HuH-7 (cell line): ENCODE results near the gene SFRP5.

Experiments
- DNase-seq: peaks from one replicate; pipeline ENCODE4 v3.0.0; 2011; ENCODE audit warnings: low spot score

SFRP5 gene

DNA sequence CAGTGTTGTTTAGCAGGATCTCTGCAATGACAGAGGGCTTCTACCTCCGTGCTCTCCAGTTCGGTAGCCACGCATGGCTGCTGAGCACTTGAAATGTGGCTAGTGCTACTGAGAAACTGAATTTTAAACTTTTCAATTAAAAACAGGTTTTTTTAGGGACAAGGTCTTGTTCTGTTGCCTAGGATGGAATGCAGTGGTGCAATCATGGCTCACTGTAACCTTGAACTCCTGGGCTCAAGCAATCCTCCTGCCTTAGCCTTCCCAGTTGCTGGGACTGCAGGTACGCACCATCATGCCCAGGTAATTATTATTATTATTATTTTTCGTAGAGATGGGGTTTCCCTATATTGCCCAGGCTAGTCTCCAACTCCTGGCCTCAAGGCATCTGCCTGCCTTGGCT lies 13.4 kb upstream of the SFRP5 start:
- no peak for DNase-seq

DNA sequence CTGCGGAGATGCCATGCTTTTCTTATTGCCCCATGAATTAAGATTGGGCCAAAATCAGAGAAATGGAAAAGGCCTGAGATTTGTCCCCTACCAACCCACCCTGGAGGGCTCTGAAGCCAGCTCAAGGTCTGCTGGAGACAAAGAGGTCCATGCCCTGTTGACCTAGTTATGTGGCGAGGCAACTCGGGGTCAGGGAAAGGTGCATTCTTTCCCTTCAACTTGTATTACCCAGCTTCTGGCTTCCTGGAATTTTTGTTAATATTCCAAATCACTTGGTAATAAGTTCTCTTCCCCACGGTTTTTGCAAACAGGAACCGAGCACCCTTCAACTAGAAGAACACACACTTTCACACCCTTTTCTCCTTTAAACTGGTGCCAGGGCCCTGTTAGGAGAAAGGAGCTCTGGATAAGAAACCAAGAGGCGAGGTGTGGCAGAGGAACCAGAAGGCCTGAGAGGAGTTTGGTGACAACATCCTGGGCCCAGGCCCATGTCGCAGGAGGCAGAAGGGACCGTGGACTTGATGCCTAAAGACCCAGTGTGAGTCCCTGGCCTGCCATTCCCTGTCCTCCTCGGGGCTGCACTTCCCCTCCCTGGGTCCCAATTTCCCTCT lies 12.5 kb upstream of the SFRP5 start:
- DNase-seq, result no peak

DNA sequence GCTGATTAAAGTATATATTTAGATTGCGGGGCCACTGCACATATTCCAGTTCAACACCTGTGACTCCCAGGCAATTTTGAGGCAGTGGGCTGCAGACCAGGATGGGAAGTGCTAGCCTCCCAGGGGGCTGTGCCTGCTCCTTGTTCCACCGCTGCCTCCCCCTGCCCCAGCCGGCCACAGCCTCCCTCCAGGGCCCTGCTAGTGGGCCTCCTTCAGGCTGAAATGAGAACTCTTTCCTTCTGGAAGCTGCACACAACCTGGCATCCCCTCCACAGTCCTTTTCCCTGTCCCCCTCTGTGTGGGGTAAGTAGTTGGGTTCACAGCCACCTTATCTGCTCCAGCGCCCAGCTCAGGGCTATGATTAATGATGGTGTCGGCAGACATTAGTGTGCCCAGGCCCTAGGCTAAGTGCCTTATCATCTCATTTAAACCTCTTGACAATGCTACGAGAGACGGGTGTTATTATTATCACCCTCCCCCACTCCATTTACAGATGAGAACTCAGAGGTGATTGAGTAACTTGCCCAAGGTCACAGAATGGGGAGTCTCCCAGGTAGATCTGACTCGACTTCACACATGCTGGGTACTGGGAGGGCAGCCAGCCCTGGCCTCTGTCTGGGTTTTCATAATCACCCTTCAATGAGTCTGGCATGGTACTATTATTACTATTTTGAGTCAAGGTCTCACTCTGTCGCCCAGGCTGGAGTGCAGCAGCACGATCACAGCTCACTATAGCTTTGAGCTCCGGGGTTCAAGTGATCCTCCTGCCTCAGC lies 10.8 kb upstream of the SFRP5 start:
- DNase-seq, result no peak

DNA sequence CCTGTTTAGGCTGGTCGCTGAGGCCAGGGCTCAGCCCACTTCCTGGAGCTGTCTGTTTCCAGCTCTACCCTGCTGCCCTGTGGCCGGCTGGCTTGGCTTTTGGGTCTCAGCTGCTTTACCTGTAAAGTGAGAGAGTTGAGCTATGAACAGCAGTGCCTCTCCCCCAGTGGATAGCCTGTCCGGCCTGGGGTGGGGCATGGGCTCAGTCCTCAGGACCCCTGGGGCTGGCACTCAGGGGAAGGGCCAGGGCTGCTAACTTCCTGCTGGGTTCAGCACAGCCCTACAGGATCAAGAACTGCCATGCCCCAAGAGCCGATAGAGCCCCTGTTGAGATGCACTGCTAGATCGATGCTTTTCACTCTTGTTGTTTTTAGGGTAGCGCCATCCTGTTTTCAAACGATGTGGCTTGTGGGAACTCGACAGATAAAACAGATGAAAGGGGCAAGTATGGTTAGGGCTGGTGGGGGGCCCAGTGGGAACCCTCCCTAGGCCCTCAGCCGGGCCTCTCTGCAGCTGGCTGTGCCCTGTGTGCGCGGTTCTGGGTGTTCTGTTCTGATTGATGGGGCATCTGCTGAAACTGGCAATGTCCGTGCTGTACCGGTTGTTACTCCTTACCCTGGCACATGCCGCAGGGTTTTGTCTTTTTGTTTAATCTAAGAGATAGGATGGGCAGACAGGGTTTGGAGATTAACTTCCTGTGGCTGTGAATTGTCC lies 10.0 kb upstream of the SFRP5 start:
- no peak for DNase-seq

DNA sequence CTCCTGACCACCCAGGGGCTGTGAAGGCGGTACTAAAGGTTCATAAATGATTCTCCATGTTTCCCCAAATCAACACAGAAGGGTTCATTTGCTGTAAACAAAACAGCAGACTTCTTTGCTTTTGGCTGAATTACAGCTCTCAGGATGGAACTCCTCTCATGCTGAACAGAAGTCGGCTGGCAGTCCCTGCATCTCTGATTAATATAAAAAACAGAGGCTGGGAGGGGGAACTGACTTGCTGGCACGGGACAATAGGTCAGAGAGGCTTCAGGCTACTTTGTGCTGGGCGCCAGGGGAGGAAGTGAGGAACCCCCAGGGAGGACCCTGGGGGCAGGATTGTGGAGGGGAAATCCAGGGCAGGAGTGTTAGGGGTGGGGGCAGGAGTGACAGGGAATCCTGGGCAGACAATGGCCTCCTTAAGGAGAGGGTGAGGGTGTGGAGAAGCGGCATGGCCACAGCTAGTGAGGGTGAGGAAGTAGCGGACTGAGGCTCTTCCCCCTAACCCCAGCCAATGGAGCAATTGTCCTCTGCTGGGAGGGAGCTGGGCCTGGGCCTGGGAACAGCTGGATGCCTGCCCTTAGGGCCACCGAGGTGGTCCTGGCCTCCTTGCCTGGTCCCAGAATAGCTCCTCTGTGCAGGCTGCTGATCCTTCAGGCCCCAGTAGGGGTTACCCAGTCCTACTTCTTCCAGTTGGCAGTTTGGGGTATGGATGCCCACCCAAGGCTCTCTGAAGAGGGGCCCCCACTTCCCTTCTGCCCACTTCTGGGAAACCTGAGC lies 9.2 kb upstream of the SFRP5 start:
- DNase-seq, result no peak

DNA sequence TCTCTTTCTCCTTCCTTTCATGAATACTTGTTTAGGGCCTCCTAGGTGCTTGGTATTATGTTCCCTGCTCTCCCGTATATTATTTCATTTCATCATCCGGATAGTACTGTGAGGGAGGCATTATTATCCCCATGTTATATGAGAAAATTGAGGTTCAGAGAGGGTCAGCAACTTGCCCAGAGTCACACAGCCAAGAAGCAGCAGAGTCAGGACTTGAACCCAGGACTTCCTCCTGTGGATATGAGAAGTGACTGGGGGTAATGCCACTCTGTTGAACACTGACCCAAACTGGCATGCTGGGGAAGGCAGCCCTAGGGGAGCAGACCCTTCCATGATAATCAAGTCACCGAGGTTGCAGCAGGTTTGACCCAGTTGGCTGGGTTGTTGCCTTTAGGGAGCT lies 8.2 kb upstream of the SFRP5 start:
- no peak for DNase-seq

DNA sequence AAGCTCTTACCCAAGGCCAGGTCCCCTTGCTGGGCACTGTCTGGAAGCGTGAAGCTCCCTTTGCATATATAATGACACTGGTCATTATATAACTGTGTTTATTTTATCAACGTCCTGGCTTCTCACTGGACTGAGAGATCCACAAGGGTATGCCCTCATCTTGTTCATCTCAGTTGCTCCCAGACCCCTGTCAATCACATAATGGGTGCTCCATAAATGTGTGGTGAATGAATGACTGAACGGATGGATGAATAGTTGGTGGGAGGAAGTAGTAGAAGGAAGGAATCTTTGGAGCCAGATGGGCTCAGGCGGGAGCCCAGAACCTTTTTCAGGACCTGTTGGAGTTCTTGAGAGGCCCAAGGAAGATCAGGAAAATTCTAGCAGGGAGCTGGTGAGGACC lies 7.7 kb upstream of the SFRP5 start:
- no peak for DNase-seq

DNA sequence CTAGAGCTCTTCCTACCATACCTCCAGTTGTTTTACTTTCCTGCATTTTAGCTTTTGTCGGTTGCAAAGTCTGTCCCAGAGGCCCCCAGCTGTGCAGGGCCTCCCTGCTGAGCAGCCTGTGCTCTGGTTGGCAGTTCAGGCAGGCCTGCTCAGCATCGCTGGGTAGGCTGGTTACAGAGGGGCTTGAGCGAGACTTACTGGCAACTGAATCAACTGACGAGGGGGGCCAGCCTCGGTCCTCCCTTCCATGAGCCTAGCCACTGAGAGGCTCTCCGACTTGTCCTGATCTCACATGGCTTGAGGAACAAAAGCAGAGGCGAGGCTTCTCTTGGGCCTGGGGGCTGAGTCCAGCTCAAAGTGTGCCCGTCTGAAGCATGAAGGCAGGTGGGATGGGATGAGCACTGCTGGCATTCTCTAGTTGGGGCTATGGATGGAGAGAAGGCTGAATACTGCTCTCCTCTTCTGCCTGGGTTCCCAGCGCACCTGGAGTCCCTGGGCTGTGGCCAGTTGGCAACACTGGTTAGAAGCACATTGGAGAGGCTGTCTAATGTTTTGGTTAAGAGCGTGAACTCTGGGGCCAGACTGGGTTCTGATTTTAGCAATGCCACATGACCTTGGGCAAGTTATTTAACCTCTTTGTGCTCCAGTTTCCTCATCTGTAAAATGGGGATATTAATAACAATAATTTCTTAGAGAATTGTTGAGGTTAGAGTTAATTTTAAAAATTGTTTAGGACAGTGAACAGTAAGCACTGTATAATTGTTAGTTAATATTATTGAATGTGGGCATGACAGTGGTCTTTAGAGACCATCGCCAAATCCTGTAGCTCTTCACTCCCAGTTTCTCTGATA lies 6.9 kb upstream of the SFRP5 start:
- DNase-seq, result no peak

DNA sequence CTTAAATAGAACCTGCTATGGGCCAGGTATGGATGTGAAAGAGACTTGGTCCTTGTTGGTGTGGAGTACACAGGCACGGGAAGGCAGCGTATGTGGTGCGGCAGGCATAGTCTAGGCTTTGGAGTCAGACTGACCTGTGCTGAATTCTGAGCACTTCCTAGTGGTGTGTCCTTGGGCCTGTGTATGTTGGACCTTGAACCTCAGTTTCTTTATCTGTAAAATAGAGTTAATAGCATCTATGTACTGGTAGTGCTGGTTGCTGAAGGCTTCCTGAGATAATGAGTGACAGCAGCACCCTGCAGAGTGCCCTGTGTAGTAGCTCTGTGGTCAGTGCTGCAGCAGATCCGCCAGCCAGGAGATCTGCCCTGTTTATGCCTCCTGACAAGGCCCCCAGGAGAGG lies 5.3 kb upstream of the SFRP5 start:
- no peak for DNase-seq

DNA sequence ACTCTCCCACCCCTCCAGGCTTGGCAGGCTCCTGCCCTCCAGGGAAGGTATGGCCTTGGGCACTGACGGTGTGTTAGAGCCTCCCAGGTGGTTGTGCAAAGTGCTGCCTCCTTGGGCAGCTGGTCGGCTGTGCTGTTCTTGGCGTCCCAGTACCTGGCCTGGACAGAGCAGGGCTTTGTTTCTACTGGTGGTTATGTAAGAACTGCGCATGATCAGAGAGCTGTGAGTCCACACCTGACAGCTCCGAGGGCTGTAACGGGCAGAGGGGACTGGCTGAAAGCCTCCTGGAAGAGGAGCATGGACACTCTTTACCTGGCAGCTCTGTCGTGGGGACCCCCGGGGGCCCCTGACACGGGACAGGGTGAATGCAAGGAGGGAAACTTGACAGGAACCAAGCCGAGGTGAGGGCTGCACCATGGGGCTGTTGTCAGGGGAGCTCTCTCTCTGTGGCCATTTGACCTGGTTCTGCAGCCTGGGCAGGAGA lies 3.1 kb upstream of the SFRP5 start:
- DNase-seq, result peak; percentile 66

DNA sequence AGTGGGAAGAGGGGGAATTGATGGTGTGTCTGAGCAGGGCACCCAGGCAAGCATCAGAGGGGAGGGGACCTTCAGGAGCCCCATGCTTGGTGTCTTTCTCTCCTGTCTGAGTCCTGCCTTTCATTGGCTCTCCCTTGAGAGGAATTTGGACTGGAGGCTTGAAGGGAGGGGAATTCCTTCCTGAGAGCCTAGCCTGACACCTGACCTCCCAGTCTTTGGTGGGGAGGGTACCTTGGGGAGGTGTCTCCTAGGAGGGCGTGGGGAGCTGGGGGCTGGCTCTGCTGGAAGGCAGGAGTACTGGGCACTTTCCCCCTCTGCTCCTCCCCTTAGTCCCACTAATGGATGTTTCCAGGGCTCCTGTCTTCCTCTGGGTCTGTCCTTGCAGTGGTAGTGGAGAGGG lies 1.3 kb upstream of the SFRP5 start:
- DNase-seq, result no peak

DNA sequence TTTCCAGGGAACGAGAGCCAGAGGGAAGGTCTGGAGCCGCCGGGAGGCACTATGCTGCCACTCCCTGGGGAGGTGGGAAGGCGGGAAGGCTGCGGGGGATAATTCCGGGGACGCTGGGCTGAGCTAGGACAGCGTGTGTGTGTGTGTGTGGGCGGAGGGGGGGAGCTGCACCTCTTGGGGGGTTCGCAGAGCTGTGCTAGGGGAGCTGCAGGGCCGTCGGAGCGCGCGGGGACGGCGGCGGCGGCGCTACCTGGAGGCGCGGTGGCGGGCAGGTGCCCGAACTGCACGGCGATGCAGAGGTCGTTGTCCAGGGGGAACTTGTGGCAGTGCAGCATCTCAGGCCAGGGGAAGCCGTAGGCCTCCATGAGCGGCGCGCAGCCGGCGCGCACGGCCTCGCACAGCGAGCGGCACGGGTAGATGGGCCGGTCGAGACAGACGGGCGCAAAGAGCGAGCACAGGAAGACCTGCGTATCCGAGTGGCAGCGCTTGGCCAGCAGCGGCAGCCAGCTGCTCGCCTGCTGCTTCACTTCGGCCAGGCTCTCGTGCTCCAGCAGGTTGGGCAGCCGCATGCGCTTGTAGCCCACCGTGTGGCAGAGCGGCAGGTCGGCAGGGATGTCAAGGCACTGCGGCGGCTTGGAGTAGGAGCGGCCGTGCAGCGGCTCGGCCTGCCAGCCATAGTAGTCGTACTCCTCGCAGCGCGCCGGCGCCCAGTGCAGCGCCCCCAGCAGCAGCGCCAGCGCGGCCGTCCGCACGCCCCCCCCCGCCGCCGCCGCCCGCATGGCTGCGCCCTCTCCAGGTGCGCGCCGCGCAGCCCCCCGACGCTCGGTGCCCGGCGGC lies 526 bp downstream of the SFRP5 start:
- peak; percentile 42 for DNase-seq

DNA sequence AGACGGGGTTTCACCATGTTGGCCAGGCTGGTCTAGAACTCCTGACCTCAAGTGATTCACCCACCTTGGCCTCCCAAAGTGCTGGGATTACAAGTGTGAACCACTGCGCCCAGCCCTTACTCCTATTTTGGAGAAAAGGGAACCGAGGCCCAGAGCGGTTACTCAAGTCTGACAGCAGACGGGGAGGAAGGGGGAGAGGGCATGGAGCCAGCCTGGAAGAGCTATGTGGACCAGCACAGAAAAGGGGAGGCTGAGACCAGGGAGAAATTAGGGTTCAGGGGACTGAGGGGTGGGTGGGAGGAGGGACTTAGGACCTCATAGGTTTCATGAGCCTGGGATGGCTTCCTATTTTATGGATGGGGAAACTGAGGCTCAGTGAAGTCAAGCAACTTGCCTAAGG lies 1.5 kb downstream of the SFRP5 start:
- no peak for DNase-seq

DNA sequence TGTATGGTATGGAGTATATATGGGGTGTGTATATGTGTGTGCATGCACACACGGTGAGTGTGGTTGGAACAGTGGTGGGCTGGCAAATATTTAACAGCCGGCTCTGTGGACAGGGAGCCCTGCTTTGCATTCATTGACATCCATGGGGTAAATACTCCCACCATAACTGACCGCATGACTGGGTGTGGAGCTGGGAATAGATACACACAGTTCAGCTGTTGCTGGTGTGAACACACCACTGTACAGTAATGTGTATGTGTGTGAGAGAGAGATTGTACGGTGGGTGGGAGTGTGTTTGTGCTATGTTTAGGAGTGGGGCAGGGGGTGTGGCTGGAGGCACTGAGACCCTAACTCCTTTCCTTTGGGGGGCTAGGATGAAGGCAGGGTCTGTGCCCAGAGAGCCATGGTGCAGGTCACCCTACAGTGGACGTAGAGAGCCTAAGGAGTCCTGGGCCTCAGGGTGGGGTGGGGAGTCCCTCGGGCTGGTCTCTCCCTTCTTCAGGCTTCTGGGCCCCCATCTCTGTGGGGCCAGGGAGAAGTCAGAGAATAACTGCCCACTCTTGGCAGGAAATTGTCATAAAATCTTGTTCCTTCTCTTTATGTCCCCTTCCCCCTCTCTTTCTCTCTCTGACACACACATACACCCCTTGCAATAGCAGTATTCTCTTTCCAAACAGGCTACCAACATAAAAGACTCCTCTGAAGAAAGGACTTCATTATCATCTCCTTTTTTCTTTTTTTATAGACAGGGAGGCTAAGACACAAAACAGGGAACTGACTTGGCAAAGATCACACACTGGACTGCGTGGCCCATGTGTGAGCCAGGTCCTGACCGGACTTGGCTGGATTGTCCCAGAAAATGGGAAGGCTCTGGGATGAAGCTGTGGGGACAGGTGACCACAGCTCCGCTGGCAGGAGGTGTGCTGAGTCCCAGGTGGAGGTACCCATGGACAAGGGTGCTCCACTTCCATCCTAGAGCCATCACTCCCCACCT lies 3.2 kb downstream of the SFRP5 start:
- DNase-seq, result no peak

DNA sequence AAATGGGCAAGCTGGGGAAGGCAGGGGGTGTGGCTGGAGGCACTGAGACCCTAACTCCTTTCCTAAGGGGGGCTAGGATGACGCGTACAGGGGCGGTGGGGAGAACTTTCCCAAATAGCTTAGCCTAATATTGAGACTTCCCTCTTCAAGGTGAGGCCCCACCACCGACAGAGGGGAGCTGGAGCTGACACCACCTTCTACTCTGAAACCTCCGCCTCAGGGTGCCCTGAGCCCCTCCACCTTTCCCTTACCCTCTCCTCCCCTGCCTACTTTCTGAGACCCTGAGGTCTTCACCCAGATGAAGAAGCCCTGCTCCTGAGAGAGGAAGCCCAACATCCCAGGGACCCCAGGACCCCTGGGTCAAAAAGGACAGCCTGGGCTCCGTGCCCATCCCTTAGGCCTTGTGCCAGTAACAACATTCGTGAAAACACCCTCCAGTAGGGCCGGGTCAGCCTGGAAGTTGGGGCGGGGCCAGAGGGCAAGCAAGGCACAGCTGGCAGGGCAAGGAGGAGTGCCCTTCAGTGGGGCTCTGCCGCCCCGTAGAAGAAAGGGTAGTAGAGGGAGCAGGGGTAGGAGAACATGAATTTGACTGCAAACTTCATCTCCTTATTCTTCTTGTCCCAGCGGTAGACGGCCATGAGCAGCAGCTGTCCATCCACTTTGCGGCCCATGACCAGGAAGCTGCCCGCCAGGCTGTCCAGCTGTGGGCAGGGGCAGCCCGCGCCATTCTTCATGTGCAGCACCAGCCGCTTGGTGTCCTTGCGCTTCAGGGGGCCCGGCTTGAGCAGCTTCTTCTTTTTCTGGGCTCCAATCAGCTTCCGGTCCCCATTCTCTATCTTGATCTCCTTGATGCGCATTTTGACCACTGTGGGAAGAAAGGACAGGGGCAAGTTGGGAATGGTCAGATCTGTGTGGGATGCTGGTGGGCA lies 4.5 kb downstream of the SFRP5 start:
- no peak for DNase-seq

DNA sequence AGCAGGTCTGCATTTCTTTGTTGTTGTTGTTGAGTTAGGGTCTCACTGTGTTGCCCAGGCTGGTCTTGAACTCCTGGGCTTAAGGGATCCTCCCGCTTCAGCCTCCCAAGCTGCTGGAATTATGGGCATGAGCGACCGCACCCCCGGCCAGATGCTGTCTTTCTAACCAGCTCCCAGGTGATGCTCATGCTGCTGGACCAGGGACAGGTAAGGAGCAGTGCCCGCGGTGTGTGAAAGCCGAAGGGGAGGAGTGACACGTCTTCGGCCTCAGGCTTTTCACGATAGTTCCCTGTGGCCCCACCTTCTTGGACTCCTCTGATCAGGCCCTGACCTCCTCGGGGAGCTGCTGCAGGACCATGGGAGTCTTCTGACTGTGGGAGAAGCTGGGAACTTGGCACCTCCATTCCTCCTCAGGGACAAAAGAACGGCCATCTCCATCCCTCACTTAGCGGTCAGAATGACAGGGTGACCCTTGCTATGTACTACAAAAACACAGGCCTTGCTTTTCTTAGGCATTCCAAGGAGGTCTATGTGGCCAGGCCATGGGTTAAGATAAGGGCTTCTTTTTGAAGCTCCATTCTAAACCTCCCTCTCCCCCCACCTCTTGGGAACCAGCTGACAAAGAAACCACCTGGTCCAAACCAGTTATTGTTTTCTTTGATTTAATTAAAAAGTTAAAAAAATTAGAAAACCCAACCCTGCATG lies 5.5 kb downstream of the SFRP5 start:
- no peak for DNase-seq

DNA sequence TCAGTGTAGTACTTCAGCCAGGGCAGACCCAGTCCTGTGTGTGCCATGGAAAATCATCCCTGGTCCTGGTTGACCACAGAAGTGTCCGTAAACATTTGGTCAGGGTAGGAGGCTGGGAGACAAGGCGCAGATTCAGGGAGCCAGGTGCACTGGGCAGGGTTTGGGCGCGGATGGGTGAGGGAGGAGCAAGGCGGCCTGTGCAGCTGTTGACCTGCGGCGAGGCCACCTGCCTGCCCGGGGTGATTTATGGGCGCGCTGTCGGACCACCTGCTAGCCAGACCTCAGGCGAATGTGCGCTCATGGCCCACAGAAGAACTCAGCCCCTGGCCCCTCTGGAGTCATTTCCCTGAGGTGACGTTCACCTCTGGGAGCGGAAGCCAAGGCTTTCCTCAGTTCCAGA lies 6.6 kb downstream of the SFRP5 start:
- DNase-seq, result no peak

DNA sequence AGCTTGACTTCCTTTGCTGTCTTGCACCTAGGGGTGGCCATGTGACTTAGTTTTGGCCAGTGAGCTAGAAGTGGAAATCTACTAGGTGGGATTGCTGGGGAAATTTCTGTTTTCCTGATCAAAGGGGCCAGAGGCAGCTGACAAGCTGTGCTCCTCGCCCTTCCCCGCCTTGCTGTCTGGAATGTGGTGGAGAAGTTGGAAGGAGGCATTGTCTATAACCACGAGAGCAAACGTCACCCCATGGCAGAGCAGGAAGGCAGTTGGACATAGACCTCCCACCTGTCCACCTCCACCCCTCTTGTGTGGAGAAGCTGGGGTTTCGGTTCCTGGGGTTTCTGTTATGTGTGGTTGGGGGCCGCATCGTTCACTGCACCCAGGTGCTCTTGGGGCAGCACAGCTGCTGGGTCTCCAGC lies 7.3 kb downstream of the SFRP5 start:
- no peak for DNase-seq
